ENCODE results near the gene CLEC16A.
"Not testable (repeated sequence)": the region's sequence is repeated elsewhere in the genome, so short reads cannot be mapped to it uniquely, and the experiment has no call there.

CLEC16A gene

DNA sequence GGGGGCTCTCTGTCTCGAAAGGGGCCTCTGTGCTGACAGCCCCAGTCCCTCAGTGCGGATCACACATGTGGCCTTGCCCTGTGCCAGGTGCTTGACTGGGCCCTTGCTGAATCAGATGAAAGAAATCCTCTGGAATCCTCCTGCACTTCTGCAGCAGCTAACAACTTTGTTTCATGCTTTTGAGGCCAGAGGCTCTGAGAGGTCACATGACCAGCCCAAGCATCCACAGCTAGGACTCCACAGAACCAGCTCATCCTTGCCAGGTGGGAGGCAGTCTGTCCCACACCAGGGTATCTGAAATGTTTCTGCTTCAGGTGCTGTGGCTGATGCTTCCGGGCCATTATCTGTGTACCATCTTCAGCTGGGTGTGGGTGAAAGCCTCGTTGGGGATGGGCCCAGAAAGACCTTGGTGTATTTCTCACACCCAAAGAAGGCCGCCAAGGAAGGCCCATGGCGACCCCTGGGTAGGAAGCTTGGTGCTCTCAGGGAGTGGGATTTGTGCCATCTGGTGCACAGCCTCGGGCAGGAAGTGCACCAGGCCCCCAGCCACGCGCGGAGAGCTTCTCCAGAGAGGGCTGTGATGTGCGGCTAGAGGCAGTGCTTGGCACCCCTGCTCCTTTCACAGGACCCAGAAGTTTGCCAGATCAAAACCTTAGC is 143.8 kb downstream of the CLEC16A start:
- peak in 1 of 2 experiments; percentile 59 for DNase-seq

GRCh38 chr16:11088831-11089230 is 144.5 kb downstream of the CLEC16A start:
- DNase-seq = no peak

DNA sequence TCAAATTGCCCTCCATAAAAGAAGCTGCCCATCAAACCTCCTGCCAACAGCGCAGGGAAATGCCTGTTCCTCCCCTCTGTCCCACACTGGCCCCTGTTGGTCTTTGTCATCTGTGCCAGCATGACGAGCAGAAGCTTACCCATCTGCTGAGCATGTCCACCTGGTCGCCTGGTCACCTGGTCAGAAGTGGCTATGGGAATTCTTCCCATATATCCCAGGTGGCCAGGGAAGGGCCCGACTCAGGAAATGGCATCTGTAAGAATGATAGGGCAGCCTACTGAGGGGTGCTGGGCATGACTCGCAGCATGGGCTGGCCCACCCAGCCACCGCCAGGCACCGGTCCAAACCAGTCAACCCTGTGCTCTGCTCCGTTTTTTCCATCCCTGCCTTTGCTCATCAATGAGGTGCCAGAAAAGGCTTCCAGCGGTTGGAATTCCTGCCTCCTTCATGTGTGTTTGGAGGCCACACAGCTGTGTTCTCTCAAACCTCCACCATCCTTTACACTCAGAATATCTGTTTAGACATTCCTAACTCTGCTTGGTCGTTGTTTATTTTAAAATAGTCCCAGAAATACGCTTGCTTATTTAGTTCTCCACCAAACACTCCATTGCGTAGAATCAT is 145.2 kb downstream of the CLEC16A start:
- DNase-seq = no peak

- DNase-seq = no peak
Observed at GRCh38 chr16:11090232-11090631, 145.9 kb downstream of the CLEC16A start.

GRCh38 chr16:11091021-11091785 is 146.8 kb downstream of the CLEC16A start:
- DNase-seq = peak in 1 of 2 experiments; percentile 12

GRCh38 chr16:11092788-11093571 is 148.6 kb downstream of the CLEC16A start:
- DNase-seq = no peak

- peak in 1 of 2 experiments; percentile 10 for DNase-seq
Observed at GRCh38 chr16:11093572-11094074, 149.3 kb downstream of the CLEC16A start.

DNA sequence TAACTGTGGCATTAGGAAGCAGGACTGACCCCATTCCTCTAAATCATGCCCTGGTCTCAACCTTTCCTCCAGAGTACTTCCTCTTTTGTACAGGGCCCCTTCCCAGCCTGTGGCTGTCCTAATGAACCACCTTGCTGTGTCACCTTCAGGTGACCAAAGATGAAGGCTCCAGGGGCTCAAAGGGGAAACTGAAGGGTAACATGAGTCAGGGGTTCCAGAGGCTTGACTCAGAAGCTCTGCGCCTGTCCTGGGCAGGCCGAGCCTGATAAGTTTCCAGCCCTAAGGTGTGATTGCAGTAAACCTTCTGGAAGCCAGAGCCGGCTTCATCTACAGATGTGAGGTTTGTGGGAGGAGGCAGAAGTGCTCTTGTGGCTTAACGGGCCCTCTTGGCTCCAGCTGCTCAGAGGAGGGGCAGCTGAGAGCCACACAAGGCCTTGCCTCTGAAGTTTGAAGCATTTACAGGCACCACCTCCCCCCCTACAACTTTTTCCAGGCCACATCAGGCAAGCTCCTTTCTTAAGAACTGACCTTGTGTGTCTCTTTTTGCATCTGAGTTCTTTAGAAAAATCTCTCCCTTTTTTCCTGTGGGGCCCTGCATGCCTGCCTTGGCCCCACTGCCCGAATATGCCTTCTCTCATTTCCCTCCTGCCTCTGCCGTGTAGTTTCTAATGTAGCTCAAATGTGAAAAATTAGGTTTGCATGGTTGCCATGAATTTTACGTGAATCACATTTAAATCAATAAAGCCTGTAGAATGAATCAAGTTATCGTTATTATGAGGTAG is 149.9 kb downstream of the CLEC16A start:
- DNase-seq = peak; percentile 55 to 79

DNA sequence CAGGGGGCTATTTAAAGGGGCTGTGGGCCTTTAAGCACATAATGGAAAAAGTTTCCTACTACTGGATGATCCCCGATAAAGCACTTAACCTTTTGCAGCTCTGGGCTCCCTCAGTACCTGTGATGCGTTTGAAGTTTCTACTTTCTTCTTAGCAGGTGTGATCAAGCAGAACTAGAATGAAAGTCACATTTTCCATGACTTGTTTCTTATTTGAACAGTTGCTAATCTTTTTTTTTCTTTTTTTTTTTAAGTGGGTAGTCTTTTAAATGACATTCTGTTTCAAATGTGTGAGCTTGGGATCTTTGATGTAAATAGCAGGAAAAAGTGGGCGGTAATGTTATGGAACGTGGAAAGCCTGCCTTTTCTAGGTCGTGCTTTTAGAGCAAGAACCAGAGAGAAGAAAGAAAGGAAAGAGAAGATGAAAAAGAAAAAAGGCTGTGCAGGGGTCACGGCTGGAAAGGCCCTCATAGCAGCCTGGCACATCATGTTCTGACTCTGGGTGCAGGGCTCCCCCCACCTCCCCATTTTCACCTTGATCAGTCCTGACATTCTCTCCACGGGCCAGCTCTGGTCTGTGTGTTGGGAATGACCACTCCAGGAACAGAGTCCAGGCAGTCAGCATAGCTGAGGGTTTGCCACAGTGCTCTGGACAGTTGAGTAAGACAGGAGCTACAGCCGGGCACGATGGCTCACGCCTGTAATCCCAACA is 150.6 kb downstream of the CLEC16A start:
- DNase-seq = peak; percentile 38 to 61

DNA sequence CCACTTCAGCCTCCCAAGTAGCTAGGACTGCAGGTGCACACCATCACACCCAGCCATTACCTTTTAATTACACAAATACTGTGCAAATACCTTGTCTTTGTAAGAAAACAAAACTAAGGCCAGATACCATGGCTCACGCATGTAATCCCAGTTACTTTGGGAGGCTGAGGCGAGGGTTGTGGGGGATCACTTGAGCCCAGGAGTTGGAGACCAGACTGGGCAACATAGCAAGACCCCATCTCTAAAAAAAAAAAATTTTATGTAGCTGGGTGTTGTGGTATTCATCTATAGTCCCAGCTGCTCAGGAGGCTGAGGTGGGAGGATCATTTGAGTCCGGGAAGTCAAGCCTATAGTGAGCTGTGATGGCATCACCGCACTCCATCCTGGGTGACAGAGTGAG is 151.6 kb downstream of the CLEC16A start:
- no peak for DNase-seq

DNA sequence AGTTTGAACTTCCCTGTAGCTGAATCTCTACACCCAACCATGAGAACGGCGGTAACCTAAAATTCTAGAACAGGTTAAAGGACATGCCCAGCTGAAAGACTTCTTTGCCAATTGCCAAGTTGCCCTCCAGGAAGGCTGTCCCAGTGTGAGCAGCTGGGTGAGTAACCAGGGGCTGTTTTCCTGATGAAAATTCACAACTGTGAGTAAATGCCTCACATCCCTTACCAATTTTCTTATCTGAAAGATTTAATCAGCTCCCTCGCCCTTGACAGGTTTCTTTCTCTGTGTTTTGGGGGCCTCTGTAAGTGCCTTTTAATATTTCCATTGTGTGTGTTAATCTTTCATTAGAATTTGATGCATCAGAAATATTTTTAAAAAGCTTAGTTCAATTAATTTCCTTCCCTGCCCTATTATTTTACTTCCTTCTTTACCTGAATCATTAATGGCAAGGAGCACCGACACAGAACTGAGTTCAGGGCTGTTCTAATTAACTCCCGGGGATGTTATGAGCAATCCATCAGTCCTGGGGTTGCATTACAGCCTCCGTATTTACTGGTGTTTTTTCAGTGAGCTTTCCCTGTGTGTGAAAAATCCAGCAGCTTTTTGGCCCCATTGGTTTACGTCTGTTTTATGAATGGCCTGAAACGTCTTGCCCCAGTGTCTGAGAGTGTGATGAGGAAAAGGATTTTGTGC is 152.9 kb downstream of the CLEC16A start:
- no peak for DNase-seq

- no peak for DNase-seq
Observed at GRCh38 chr16:11097787-11098167, 153.4 kb downstream of the CLEC16A start.

- no peak for DNase-seq
Observed at GRCh38 chr16:11098601-11099390, 154.4 kb downstream of the CLEC16A start.

- no peak for DNase-seq
Observed at GRCh38 chr16:11099672-11100205, 155.4 kb downstream of the CLEC16A start.

GRCh38 chr16:11100239-11100750 is 155.9 kb downstream of the CLEC16A start:
- no peak for DNase-seq

GRCh38 chr16:11101283-11101682 is 156.9 kb downstream of the CLEC16A start:
- DNase-seq = no peak

GRCh38 chr16:11101695-11102522 is 157.5 kb downstream of the CLEC16A start:
- DNase-seq = no peak

- DNase-seq = no peak
Observed at GRCh38 chr16:11102523-11102898, 158.1 kb downstream of the CLEC16A start.

GRCh38 chr16:11103301-11103700 is 158.9 kb downstream of the CLEC16A start:
- DNase-seq = not testable (repeated sequence)
